M059J (cell line): ENCODE data around the gene PCDHA12. TPM values are rescaled to one million over a fixed set of nuclear protein-coding genes. Genes with fewer than 3 reads are reported as not detected.
"Not testable (repeated sequence)": the region's sequence is repeated elsewhere in the genome, so short reads cannot be mapped to it uniquely, and the experiment has no call there.

Experiments used
- DNase-seq: peaks from one replicate; pipeline ENCODE4 v3.0.0-alpha.2; 2012; ENCODE audit warnings: low read depth
- total RNA-seq: library from RNA; depleted of rRNA; stranded (reverse); fragments of >200 nt; shearing (Covaris generic); gene quantifications from 2 replicates; pipeline ENCODE4 v1.2.3, GENCODE V29; 2014; rRNA removed

Gene PCDHA12, protein sequence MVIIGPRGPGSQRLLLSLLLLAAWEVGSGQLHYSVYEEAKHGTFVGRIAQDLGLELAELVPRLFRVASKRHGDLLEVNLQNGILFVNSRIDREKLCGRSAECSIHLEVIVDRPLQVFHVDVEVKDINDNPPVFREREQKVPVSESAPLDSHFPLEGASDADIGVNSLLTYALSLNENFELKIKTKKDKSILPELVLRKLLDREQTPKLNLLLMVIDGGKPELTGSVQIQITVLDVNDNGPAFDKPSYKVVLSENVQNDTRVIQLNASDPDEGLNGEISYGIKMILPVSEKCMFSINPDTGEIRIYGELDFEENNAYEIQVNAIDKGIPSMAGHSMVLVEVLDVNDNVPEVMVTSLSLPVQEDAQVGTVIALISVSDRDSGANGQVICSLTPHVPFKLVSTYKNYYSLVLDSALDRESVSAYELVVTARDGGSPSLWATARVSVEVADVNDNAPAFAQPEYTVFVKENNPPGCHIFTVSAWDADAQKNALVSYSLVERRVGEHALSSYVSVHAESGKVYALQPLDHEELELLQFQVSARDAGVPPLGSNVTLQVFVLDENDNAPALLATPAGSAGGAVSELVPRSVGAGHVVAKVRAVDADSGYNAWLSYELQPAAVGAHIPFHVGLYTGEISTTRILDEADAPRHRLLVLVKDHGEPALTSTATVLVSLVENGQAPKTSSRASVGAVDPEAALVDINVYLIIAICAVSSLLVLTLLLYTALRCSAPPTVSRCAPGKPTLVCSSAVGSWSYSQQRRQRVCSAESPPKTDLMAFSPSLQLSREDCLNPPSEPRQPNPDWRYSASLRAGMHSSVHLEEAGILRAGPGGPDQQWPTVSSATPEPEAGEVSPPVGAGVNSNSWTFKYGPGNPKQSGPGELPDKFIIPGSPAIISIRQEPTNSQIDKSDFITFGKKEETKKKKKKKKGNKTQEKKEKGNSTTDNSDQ
- not detected in 2 replicates for total RNA-seq

DNA sequence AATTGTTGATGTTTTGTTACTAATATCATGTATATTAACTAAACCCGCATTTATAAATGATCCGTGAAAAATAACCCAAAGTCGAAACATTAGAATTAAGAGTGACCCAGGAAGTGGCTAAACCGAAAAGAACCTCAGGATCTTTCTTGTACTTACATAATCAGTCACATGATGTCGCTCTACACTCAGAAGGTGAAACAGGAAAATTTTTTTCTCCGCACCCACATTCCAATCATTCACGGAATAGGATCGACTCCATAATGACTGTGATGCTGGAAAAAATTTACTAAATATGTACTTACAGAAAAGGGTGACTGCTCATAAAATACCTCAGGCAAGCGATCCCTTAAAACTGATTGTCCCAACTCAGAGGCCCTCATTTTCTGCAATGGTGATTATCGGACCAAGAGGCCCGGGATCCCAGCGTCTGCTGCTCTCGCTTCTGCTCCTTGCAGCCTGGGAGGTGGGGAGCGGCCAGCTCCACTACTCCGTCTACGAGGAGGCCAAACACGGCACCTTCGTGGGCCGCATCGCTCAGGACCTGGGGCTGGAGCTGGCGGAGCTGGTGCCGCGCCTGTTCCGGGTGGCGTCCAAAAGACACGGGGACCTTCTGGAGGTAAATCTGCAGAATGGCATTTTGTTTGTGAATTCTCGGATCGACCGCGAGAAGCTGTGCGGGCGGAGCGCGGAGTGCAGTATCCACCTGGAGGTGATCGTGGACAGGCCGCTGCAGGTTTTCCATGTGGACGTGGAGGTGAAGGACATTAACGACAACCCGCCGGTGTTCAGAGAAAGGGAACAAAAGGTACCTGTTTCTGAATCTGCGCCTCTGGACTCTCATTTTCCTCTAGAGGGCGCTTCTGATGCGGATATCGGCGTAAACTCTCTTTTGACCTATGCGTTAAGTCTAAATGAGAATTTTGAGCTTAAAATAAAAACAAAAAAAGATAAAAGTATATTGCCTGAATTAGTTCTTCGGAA is at the start of gene PCDHA12:
PCDHA12 (plus strand) TSS at position 224 of the 981 bp plus-strand sequence; CDS start at position 389, 165 bp downstream.
- DNase-seq, result no peak

GRCh38 chr5:140827704-140828361 is 47.3 kb upstream of the PCDHA12 start, which contains the start of gene PCDHA6:
PCDHA6 (plus strand) TSS chr5:140827960; CDS start chr5:140828092, 132 bp downstream.
- DNase-seq, result no peak

- no peak for DNase-seq
These were observed 46.8 kb upstream of the PCDHA12 start for GRCh38 chr5:140828362-140828737.

GRCh38 chr5:140829511-140830501 is 45.3 kb upstream of the PCDHA12 start:
- DNase-seq, result not testable (repeated sequence)

DNA sequence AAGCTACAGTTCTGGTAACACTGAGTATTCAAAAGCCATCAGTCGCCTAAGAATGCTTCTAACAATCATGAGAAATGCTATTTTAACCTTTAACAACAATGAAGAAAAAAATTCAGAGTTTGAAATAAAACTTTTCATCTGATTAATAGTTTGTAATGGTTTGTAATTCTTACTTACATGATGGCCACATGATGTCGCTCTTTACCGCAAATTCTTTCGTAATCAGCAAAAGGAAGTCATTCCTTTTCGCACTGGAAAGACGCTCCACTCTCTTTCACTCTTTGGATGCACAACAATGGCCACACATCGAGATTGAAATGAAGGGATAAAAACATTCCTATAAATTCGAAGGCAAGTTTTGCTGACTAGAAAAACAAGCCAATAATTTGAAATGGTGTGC is 41.1 kb upstream of the PCDHA12 start, which contains the start of gene PCDHA7:
PCDHA7 (plus strand) TSS at position 277 of the 400 bp plus-strand sequence; CDS start at position 392, 115 bp downstream.
- DNase-seq, result peak; percentile 8

- not testable (repeated sequence) for DNase-seq
These were observed 40.6 kb upstream of the PCDHA12 start for GRCh38 chr5:140834439-140835008.

DNA sequence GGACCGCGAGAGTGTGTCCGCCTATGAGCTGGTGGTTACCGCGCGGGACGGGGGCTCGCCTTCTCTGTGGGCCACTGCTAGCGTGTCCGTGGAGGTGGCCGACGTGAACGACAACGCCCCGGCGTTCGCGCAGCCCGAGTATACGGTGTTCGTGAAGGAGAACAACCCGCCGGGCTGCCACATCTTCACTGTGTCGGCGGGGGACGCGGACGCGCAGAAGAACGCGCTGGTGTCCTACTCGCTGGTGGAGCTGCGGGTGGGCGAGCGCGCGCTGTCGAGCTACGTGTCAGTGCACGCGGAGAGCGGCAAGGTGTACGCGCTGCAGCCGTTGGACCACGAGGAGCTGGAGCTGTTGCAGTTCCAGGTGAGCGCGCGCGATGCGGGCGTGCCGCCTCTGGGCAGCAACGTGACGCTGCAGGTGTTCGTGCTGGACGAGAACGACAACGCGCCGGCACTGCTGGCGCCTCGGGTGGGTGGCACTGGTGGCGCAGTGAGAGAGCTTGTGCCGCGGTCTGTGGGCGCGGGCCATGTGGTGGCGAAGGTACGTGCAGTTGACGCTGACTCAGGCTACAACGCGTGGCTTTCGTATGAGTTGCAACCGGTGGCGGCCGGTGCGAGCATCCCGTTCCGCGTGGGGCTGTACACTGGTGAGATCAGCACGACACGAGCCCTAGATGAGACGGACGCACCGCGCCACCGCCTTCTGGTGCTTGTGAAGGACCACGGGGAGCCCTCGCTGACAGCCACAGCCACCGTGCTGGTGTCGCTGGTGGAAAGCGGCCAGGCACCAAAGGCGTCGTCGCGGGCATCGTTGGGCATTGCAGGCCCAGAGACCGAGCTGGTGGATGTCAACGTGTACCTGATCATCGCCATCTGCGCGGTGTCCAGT is 39.2 kb upstream of the PCDHA12 start:
- no peak for DNase-seq

- DNase-seq, result no peak
These were observed 33.8 kb upstream of the PCDHA12 start, which contains the start of gene PCDHA8 for GRCh38 chr5:140840978-140841962. PCDHA8 (plus strand) TSS chr5:140841187; CDS start chr5:140841322, 135 bp downstream.

DNA sequence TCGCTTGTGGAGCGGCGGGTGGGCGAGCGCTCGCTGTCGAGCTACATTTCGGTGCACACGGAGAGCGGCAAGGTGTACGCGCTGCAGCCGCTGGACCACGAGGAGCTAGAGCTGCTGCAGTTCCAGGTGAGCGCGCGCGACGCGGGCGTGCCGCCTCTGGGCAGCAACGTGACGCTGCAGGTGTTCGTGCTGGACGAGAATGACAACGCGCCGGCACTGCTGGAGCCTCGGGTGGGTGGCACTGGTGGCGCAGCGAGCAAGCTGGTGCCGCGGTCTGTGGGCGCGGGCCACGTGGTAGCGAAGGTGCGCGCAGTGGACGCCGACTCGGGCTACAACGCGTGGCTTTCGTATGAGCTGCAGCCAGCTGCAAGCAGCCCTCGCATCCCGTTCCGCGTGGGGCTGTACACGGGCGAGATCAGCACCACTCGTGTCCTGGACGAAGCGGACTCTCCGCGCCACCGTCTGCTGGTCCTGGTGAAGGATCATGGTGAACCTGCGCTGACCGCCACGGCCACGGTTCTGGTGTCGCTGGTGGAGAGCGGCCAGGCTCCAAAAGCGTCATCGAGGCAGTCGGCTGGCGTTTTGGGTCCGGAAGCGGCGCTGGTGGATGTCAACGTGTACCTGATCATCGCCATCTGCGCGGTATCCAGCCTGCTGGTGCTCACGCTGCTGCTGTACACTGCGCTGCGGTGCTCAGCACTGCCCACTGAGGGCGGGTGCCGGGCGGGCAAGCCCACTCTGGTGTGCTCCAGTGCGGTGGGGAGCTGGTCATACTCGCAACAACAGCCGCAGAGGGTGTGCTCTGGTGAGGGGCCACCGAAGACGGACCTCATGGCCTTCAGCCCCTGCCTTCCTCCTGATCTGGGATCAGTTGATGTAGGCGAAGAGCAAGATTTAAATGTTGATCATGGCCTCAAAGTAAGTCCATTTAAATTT is 32.0 kb upstream of the PCDHA12 start:
- DNase-seq, result no peak

DNA sequence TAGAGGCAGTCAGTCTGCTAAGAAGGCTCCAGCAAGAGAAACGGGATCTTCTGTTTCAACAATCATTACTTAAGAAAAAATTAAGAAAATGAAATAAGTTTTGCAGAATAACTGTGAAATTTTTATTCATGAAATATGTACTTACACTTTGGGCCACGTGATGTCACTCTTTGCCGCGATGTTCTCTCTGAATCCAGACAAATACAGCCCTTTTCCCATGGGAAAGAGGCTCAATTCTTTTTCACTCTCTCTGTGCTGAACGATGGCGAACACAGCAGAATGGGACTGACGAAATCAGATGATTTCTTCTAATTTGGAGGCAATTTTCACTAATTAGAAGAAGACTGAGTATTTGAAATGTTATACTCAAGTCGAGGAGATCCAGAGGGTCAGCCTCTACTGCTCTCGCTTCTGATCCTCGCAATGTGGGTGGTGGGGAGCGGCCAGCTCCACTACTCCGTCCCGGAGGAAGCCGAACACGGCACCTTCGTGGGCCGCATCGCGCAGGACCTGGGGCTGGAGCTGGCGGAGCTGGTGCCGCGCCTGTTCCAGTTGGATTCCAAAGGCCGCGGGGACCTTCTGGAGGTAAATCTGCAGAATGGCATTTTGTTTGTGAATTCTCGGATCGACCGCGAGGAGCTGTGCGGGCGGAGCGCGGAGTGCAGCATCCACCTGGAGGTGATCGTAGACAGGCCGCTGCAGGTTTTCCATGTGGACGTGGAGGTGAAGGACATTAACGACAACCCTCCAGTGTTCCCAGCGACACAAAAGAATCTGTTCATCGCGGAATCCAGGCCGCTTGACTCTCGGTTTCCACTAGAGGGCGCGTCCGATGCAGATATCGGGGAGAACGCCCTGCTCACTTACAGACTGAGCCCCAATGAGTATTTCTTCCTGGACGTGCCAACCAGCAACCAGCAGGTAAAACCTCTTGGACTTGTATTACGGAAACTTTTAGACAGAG is 26.7 kb upstream of the PCDHA12 start, which contains the start of gene PCDHA9:
PCDHA9 (plus strand) TSS at position 244 of the 964 bp plus-strand sequence; CDS start at position 358, 114 bp downstream.
- not testable (repeated sequence) for DNase-seq

DNA sequence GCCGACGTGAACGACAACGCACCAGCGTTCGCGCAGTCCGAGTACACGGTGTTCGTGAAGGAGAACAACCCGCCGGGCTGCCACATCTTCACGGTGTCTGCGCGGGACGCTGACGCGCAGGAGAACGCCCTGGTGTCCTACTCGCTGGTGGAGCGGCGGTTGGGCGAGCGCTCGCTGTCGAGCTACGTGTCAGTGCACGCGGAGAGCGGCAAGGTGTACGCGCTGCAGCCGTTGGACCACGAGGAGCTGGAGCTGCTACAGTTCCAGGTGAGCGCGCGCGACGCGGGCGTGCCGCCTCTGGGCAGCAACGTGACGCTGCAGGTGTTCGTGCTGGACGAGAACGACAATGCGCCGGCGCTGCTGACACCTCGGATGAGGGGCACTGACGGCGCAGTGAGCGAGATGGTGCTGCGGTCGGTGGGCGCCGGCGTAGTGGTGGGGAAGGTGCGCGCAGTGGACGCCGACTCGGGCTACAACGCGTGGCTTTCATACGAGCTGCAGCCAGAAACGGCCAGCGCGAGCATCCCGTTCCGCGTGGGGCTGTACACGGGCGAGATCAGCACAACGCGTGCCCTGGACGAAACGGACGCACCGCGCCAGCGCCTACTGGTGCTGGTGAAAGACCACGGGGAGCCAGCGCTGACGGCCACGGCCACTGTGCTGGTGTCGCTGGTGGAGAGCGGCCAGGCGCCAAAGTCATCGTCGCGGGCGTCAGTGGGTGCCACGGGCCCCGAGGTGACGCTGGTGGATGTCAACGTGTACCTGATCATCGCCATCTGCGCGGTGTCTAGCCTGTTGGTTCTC is 25.1 kb upstream of the PCDHA12 start:
- DNase-seq, result not testable (repeated sequence)

- DNase-seq, result no peak
These were observed 19.1 kb upstream of the PCDHA12 start, which contains the start of gene PCDHA10 for GRCh38 chr5:140855772-140856674. PCDHA10 (plus strand) TSS chr5:140855897; CDS start chr5:140856049, 152 bp downstream.
